Adrenal gland (tissue), 5 donors: ENCODE results near the gene INPP4B.

Experiments used
- CTCF ChIP-seq, 6 experiments: fragments of 450-650 bp in 4 of 6; fragments of 200-600 bp in 2 of 6; sonication (generic) in 1 of 6; IDR thresholded peaks; 1 replicate in 5 of 6; 2 replicates in 1 of 6; pipeline versions ENCODE4 v1.5.1 to v1.8.0; 2016 to 2021; ENCODE audit warnings: antibody characterized with exemption in 6 of 6, mild to moderate bottlenecking in 2 of 6, moderate library complexity in 1 of 6
- POLR2A ChIP-seq, 2 donors: fragments of 450-650 bp; IDR thresholded peaks; one replicate each; pipeline ENCODE4 v1.6.1; 2017; ENCODE audit warnings: antibody characterized with exemption in 2 of 2, mild to moderate bottlenecking in 2 of 2, moderate library complexity in 1 of 2
- donor health status: DM: no; HTN: no; CAD: no.

GRCh38 chr4:142065086-142065647 lies 780.9 kb downstream of the INPP4B start:
- TF ChIP-seq CTCF (IDR thresholded peaks at IDR 0.05) (no peak), POLR2A (IDR thresholded peaks at IDR 0.05) (no peak)
